ENCODE measurements around the gene IL1RAPL1.

The IL1RAPL1 gene

GRCh38 chrX:29432534-29432933 is 845.3 kb downstream of the IL1RAPL1 start:
- DNase-seq (ENCODE audit: low spot score) = no peak

GRCh38 chrX:29434939-29435338 is 847.7 kb downstream of the IL1RAPL1 start:
- no peak for DNase-seq (ENCODE audit: low spot score)

- no peak for DNase-seq (ENCODE audit: low spot score)
Observed at GRCh38 chrX:29435396-29435795, 848.1 kb downstream of the IL1RAPL1 start.

- no peak for DNase-seq (ENCODE audit: low spot score)
Observed at GRCh38 chrX:29447867-29448266, 860.6 kb downstream of the IL1RAPL1 start.

- no peak for DNase-seq (ENCODE audit: low spot score)
Observed at GRCh38 chrX:29453333-29453732, 866.1 kb downstream of the IL1RAPL1 start.

- no peak for DNase-seq (ENCODE audit: low spot score)
Observed at GRCh38 chrX:29455702-29456101, 868.5 kb downstream of the IL1RAPL1 start.

GRCh38 chrX:29461039-29461438 is 873.8 kb downstream of the IL1RAPL1 start:
- no peak for DNase-seq (ENCODE audit: low spot score)

GRCh38 chrX:29466456-29466855 is 879.2 kb downstream of the IL1RAPL1 start:
- no peak for DNase-seq (ENCODE audit: low spot score)

GRCh38 chrX:29468911-29469494 is 881.8 kb downstream of the IL1RAPL1 start:
- no peak for DNase-seq (ENCODE audit: low spot score)

GRCh38 chrX:29470030-29470429 is 882.8 kb downstream of the IL1RAPL1 start:
- no peak for DNase-seq (ENCODE audit: low spot score)

GRCh38 chrX:29471829-29472228 is 884.6 kb downstream of the IL1RAPL1 start:
- no peak for DNase-seq (ENCODE audit: low spot score)

- DNase-seq (ENCODE audit: low spot score) = no peak
Observed at GRCh38 chrX:29477878-29478277, 890.6 kb downstream of the IL1RAPL1 start.

GRCh38 chrX:29478336-29479069 is 891.3 kb downstream of the IL1RAPL1 start:
- DNase-seq (ENCODE audit: low spot score) = no peak

GRCh38 chrX:29487214-29487613 is 900.0 kb downstream of the IL1RAPL1 start:
- no peak for DNase-seq (ENCODE audit: low spot score)

- DNase-seq (ENCODE audit: low spot score) = no peak
Observed at GRCh38 chrX:29487714-29488113, 900.5 kb downstream of the IL1RAPL1 start.

GRCh38 chrX:29488919-29489318 is 901.7 kb downstream of the IL1RAPL1 start:
- DNase-seq (ENCODE audit: low spot score) = no peak

GRCh38 chrX:29490606-29491005 is 903.4 kb downstream of the IL1RAPL1 start:
- no peak for DNase-seq (ENCODE audit: low spot score)

- DNase-seq (ENCODE audit: low spot score) = no peak
Observed at GRCh38 chrX:29491659-29492058, 904.4 kb downstream of the IL1RAPL1 start.

GRCh38 chrX:29496636-29497180 is 909.5 kb downstream of the IL1RAPL1 start:
- DNase-seq (ENCODE audit: low spot score) = no peak

- no peak for DNase-seq (ENCODE audit: low spot score)
Observed at GRCh38 chrX:29506729-29507128, 919.5 kb downstream of the IL1RAPL1 start.

GRCh38 chrX:29518100-29518499 is 930.9 kb downstream of the IL1RAPL1 start:
- DNase-seq (ENCODE audit: low spot score) = no peak

- DNase-seq (ENCODE audit: low spot score) = no peak
Observed at GRCh38 chrX:29528281-29528680, 941.0 kb downstream of the IL1RAPL1 start.

GRCh38 chrX:29530501-29530900 is 943.3 kb downstream of the IL1RAPL1 start:
- no peak for DNase-seq (ENCODE audit: low spot score)

GRCh38 chrX:29531336-29531735 is 944.1 kb downstream of the IL1RAPL1 start:
- no peak for DNase-seq (ENCODE audit: low spot score)

Data from CD4-positive, alpha-beta T cell treated with Interleukin-15 for 4 hours (primary cell).